DOHH2 (cell line): ENCODE measurements around the gene ETNK2.

Experiments used
- CTCF ChIP-seq: fragments of 200-600 bp; sonication (generic); IDR thresholded peaks from one replicate; pipeline ENCODE4 v1.5.1; 2014; ENCODE audit warnings: antibody characterized with exemption, mild to moderate bottlenecking, low read depth, low read length; ENCODE audit not compliant: poor library complexity, severe bottlenecking
- EZH2phosphoT487 ChIP-seq: fragments of 200-600 bp; sonication (generic); IDR thresholded peaks from 2 replicates; pipeline ENCODE4 v1.6.1; 2017; ENCODE audit warnings: borderline replicate concordance, mild to moderate bottlenecking, antibody characterized with exemption, low read length, moderate library complexity, mixed read lengths

DNA sequence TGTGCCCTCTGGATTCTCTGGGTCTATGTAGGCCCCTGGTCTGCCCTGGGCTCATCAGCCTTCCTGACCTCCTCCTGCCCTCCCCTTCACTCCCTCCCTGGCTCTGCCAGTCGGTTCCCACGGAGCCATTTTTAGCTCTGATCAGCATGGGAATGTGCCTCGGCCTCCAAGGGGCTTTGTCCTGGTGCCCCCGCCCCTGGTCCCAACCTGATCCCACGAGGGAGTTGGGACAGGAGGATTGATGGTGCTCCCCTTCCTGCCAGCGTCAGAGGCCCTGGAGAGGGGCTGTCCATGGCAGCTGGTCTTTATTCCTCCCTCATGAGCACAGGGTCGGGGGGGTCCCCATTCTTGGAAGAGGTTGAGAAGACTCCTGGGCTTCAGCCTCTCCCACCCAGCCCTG is 24.9 kb downstream of the ETNK2 start:
- no peak for TF ChIP-seq CTCF
- TF ChIP-seq EZH2phosphoT487 = no peak
